Measurements from ENCODE around the gene CTNNBL1.

Gene CTNNBL1

DNA sequence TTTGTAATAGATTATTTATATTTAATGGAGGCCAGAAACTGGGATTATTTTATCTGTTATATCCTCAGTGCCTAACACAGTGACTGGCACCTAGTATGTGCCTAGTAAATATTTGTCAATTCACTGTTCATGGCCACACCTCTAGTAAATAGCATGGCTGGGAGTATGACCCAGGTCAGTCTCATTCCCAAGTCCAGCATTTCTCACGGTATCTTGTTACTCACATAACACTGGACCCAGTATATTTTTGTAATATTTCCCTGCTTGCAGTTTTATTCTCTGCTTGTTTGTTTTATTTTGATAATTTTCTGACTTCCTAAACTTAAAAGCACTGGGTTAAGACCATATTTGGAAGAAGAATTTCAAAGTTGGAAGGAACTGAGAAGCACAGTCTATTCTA is 47.7 kb downstream of the CTNNBL1 start:
- no peak for DNase-seq (ENCODE audit: low read depth)

DNA sequence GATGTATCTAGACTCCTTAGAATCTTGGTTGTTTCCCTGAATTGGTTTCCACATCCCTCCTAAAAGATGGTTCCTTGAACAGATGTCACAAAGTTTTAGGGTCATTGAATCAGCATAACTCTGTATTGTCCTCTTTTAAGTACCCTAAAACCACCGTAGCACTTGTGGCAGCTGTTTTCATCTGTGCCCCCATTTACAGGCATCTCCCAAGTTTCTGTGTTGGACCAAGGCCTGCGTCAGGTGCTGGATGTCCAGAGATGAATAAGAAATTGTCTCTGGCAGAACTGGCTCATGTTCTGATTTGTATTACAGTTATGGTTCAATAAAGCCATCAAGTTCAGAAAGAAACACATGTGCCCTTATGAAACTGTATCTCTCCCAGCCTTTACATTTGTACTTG is 48.3 kb downstream of the CTNNBL1 start:
- DNase-seq (ENCODE audit: low read depth): no peak

DNA sequence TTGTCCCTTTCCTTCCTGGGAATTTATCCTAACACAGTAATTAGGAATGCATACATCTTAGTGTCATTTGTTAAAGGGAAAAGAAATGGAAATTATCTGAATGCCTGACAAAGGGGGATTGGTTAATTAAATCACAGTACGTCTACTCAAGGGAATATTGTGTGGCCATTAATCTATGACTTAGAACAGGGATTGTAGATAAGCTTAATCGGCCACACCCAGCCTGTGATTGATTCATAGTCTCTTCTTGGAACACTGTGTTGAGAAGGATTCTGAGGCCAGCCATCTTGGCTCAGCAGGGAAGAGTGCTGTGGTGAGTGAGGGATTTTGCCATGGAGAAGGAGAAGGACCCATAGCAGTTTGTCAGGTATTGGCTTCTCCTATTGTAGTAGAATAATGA is 50.5 kb downstream of the CTNNBL1 start:
- no peak for DNase-seq (ENCODE audit: low read depth)

DNA sequence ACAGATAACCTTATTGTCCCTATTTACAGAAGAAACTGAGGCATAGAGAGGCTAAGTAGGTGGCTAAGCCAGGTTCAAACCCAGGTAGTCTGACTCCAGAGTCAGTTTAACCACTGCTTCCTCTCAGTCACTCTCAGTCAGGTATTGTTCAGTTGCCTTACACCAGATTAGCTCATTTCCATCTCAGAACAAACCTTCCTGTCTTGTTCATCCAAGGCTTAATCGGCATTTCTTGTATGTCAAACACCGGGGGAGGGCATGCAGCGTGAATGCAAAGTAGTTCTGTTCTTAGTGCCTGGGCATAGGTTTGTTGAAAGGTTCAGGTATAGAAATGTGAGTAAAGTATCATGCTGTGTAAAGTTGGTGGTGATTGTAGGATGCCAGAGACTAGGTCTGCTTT is 51.7 kb downstream of the CTNNBL1 start:
- DNase-seq (ENCODE audit: low read depth): no peak

DNA sequence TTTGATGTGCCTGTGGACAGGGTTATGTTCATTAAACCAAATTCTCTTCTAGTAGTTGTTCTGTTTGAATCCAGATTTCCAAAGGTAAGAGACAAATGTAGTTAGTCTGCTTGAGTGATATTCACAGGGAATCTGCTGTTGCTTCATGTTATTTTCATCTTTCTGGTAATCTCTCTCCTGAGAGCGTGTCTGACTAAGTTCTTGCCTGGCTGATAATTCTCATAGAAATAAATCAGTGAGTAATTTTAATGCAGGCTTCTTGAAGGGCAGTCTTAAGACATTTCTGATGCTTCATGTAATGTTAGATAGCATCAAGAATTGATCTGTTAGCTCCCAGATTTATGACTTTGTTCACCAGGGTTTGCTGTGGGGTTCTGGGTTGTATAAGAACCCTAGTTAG is 54.2 kb downstream of the CTNNBL1 start:
- no peak for DNase-seq (ENCODE audit: low read depth)

DNA sequence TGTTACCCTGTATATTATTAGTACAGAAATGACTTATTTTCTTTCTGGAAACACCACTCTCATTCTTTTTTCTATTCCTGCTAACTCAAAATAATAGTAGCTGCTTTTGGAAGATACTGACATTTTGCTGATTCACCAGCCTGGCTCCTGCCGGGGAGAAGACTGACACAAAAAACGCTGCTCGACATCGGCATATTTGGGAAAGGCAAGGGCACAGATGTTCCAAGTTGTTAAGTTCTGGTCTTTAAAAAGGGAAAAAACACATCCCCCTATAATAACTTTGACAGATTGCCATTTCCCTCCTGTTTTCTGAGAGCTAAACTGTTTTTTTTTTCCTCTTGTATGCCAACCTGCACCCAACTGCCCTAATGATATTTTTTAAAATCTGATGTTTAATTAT is 55.4 kb downstream of the CTNNBL1 start:
- DNase-seq (ENCODE audit: low read depth): no peak

DNA sequence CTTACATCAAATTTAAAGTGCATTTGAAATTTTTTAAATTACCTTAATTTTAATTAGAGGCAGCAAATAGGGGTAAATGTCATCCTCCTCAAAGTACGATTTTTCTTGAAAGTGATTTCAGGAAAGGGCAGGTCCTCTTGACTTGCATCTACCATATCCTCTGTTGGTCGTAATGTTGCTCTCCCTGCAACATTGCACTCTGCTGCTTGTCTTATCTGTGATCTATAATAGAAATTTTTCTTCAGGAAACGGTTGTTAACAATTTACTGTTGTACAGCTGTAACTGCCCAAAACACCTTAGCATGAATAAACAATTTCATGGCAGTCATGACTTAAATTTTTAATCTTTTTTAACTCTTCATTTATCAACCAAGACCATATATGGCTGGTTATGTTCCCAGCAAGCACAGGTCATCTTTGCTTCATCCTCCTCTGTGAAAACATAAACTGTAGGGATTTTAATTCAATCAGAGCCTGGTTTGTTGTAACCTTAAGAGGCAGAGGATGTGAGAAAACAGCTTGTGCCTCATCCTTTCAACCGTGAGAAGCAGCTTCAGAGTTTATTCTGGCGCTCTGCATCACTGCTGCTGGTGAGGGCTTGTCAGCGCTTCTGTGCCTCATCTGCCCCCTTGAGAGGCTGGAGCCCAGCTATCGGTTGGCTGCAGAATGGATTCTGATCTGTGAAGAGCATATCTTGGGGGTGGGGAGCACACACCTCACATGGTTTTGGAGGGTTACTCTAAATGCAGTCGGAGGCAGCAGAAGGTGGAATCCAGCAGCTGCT is 56.0 kb downstream of the CTNNBL1 start:
- DNase-seq (ENCODE audit: low read depth): no peak

DNA sequence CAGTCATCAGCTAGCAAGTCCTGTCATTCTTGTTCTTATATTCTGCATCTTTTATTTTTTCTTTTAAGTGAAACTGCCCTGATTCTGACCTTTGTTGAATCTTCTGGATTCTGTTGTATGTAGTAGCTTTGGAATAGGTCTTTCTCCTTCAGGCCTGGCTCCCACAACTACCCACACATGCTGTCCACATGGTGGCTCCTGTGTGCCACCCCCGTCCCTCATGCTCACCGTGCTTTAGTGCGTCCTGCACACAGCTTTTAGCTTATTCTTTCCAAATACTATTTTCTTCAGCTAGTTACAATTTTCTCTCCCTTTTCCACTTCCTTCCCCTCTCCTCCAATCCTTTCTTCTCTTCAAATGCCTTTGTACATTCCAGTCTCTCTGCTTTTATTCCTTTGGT is 61.8 kb downstream of the CTNNBL1 start:
- DNase-seq (ENCODE audit: low read depth): no peak

DNA sequence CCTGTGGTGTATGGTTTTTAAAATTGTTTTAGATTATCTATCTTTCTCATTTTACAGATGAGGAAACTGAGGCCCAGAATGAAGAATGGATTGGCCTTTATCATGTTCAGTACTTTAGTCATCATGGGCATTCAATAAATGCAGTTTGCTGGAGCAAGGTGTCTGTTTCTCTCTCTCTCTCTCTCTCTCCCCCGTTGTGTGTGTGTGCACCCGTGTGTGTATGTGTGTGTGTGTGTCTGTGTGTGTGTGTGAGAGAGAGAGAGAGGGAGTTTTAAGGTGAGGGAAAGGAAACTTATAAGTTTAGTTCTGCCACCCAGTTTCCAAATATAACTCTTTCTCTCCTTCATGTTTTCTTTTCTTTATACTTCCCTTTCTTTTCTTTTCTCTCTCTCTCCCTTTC is 62.4 kb downstream of the CTNNBL1 start:
- no peak for DNase-seq (ENCODE audit: low read depth)

DNA sequence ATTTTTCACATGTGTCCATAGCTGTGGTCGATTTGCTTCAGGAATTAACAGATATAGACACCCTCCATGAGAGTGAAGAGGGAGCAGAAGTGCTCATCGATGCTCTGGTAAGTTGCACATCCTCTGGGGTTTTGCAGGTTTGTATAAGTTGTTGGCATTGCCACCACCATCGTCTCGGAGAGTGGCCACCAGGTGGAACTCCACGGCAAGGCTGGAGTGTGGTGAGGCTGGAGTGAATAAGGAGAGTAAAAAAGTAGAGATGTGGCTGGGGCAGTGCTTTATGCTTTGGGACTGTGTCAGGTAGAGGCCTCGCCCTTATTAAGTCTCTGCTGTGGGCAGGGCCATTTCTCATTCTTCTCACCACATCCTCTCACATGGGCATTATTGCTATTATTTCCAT is 63.7 kb downstream of the CTNNBL1 start:
- no peak for DNase-seq (ENCODE audit: low read depth)

DNA sequence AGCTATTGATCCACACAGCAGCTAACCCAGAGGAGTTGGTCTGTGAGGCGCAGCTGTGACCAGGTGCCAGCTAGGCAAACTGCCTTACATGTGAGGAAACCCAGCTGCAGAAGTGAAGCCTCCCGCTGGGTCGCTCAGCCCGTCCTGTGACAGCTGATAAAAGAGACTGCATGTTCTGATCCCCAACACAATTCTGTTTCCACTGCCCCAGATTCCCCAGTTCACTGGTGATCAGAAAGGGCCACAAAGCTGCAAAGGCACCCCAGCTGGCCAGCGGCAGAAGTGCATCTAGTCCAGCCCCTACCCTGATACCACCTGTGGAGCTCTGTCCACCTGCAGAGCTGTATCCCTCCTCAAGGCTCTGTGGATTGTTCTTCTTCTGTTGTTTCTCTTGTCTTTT is 64.5 kb downstream of the CTNNBL1 start:
- DNase-seq (ENCODE audit: low read depth): no peak

DNA sequence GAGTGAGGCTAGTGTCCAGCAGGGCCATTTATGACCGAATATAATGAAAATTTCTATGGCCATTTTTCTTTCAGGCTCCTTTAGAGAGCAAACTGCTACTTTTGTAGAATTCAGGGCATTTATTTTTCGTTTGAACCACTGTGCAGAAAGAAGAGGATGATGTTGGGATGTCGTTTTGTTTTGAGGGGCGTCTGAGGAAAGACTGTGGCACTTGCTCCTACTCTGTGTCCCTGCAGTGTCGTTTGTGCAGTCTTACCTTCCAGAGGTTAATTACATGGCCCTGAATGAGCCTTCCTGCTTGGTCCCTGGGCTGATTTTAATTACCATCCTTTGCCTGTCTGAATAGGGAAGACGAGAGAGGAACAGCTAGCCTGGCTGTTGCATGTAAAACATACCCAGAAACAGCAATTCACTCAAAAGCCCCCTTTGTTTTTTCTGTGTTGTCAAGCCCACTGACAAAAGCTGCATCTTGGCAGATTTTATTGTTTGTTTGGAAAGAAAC is 65.3 kb downstream of the CTNNBL1 start:
- no peak for DNase-seq (ENCODE audit: low read depth)

DNA sequence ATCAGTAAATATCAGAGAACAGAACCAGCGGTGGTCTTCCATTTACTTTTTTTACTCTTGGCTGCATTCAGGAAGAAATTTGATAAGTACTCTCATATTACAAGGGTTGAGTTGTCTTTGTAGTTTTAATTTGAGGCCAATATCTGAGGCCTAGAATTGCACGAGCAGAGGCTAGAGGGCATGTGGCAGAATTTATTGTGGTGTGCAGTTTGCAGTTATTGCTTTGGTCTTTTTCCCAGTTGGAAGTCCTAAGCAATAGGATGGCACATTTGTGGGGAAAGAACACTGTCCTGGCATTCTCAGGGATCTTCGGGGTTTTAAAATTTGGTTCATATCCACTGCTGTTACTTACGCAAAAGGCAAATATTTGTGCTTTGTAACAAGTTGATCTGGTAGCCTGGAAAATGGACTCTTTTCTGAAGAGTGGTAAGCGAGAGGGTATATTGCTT is 66.0 kb downstream of the CTNNBL1 start:
- no peak for DNase-seq (ENCODE audit: low read depth)

DNA sequence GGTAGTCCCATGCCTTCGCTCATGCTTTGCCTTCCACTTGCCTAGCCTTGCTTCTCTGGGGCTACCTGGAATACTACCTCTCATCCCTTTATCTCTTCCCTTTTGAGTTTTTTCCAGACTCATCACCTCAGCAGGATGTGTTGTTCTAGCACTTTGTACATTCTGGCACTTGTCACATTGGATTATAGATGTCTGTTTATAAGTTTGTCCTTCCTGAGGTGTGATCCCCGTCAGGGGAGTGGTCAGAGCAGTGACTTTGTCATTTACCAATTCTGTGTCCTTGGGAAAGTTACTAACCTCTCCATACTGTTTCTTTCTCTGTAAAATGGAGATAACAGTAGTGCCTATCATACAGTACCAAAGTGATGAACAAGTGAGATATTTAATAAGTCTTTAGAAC is 66.5 kb downstream of the CTNNBL1 start:
- no peak for DNase-seq (ENCODE audit: low read depth)

DNA sequence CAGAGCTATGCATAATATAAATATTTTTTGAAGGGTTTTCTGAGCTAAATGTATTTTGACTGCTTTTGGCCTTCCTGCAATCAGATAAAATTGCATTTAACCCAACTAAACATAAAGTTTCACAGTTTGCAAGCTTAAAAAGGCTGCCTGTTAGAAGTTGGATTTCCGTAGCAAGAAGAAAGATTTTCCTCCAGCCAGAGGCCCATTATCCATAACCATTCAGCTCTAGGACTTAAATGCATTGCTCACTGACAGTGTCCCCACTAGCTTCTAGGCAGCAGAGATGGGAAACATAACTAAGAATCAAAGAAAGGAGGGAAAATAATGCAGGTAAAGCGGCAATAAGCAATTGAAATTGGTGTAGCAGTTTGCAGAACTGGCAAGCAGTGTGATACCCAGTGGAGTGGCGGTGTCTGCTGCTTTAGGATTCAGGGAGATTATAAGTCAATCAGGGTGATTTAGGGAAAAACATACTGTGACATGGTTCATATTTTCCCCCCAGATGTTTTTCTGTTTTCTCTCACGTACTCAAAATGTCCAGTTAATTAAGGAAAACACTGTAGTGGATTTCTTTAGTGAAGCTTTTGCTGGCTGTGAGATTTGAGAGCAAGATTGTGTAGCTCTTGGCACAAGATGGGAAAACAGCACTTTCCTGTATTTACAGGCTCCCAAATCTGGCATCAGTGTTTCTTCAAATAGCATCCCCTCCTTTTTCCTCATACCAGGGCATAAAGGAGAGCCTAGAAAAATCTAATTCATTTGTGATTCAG is 69.1 kb downstream of the CTNNBL1 start:
- no peak for DNase-seq (ENCODE audit: low read depth)

DNA sequence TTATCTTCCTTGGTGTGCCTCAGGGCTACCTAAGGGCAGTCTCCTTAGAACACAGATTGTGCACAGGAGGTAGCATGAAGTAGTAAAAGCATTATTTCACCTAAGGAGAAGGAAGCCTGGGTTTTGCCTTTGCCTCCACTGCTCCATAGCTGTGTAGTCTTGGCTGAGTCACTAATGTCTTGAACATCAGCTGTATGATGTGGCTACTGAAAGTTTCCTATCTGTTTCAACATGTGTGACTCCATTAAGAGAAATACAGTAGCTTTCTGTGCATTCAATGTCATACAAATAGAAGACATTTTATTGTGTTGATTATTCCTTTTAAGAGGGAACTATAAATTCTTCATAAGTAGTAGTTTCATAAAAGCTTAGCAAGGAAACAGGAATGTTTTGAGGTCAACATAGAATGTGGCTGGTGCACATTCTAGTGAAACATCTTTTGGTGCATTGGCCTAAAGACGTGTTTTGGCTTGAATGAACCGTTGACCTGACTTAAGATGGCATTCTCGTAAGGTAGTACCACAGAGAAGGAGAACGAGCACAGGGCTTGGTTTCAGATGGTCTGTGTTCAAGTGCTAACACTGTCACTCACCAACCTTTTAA is 70.6 kb downstream of the CTNNBL1 start:
- no peak for DNase-seq (ENCODE audit: low read depth)

DNA sequence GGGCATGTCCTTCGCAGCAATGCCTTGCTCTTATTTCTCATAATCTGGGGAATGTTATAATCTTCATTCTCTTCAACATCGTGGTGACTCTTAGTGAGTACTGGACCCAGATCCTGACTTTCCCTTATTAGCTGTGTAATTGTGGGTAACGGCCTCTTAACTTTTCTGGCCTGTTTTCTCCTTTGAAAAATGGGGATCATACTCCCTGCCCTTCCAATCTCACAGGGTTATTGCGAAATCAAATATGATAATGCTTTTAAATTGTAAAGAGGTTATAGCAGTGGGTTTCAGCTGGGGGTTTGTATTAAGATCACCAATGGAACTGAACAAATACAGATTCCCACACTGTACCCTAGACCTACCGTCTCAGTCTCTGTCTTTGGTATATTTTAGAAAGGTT is 77.1 kb downstream of the CTNNBL1 start:
- no peak for DNase-seq (ENCODE audit: low read depth)

DNA sequence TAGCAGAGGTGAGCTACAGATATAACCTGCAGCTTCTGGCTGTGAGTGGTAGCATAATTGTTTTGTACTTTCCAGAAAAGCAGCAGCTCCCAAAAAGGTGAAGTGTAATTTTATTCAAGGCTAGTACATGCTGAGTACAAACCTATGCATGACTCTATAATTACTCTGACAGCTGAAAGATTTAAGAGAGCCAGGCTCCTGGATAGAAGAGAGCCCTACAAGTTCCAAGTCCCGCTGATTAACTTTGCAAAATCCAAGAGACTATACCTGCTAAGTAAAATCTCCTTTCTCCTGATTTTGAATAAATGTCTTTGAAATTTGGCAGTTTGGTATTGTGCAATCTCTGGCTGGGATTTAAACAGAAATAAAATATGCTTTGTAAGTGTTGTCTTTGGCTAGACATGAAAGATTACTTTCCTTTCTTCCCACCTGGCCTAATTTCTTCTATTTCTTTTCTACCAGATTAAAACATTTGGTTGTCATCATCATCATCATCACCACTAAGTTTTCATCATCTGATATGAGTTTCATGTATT is 79.5 kb downstream of the CTNNBL1 start:
- DNase-seq (ENCODE audit: low read depth): no peak

DNA sequence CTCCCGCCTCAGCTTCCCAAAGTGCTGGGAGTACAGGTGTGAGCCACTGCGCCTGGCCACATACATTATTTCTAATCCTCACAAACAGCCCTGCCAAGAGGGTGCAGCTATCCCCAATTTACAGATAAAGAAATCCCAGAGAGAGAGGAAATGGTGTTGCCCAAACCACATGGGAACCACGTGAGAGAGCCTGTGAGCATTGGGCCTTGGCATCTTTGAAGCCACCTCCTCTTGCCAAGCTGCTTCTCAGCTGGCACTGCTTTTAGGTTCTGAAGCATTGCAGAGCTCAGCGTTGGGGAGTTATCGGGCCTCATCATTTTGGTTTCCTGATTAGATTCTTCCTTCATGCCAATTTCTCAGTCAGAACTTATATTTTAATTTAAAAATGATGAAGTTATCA is 80.3 kb downstream of the CTNNBL1 start:
- no peak for DNase-seq (ENCODE audit: low read depth)

DNA sequence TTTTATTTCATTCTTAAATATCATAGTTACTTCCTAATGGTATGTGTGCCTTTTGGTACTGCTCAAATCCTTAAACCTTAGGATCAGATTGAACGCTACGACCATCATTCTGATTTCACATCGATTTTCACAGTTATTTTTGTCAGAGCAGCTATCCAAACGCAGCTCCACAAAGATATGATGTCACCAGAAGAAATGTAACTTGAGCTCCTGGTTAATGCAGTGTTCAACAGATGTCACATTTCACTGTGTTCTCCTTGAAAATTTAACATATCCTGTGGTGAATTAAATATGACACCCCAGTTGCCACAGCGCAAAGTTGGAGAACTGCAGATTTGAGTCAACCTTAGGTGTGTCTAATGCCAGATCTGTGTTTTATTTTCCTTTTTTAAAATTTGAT is 81.4 kb downstream of the CTNNBL1 start:
- DNase-seq (ENCODE audit: low read depth): no peak

DNA sequence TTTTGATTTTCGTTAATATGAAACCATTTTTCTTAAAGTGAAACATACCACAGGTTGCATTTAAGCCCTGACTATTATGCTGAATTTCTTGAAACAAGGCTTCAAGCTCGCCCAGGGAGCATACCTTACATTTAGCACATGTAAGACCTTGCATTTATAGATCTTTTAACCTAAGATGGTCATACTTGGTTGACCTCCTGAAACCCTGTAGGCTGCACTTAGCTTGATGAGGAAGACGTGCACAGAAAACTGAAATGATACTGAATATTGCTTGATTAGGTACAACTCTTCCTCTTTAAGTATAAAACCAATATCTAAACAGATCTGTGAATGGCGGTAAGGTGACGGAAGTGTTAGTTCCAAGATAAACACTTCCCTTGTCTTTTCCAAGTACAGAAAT is 82.2 kb downstream of the CTNNBL1 start:
- no peak for DNase-seq (ENCODE audit: low read depth)

DNA sequence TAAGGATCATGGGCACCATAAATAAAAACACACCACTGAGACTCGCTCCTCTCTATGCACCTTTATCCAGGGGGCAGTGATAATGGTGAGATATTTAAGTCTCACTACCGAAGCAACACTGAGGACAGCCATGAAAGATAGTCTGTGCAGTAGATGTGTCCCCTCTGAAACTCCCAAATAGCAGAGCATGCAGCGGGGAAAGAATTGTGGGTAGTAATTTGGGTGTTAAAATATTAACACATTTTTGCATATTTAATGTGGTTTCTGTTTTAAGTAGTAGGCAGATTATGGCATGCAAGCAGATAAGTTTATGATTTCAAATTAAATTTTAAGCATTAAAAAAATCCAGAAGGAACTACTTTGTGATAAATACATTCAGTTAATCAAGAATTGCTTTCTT is 82.7 kb downstream of the CTNNBL1 start:
- no peak for DNase-seq (ENCODE audit: low read depth)
